Measurements from ENCODE around the gene DTD1.

The DTD1 gene

DNA sequence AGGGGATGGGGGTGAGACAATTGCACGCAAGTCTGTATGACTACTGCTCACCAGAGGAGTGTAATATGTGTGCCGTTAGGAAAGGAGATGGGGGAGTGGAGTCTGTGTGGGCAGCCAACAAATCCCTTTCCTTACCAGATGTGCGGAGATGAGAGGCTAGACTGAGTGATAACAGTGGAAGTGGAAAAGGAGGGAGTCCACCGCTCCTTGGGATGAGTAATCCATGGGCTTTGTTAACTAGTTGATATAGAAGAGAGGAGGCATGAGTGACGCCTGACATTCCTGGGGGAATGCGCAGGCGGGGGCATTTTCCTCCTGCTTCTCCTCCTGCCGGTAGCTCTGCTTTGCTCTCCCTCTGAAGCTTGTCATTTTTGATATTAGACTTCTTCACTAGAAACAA is 34.1 kb upstream of the DTD1 start:
- no peak overlapping the region for H3K4me3 ChIP-seq (ENCODE audit: low read depth, low read length)
- no peaks in the 10 kb centered on the region for H3K4me1 ChIP-seq
- TF ChIP-seq, protein P1, sequence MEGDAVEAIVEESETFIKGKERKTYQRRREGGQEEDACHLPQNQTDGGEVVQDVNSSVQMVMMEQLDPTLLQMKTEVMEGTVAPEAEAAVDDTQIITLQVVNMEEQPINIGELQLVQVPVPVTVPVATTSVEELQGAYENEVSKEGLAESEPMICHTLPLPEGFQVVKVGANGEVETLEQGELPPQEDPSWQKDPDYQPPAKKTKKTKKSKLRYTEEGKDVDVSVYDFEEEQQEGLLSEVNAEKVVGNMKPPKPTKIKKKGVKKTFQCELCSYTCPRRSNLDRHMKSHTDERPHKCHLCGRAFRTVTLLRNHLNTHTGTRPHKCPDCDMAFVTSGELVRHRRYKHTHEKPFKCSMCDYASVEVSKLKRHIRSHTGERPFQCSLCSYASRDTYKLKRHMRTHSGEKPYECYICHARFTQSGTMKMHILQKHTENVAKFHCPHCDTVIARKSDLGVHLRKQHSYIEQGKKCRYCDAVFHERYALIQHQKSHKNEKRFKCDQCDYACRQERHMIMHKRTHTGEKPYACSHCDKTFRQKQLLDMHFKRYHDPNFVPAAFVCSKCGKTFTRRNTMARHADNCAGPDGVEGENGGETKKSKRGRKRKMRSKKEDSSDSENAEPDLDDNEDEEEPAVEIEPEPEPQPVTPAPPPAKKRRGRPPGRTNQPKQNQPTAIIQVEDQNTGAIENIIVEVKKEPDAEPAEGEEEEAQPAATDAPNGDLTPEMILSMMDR (IDR thresholded peaks at IDR 0.05; ENCODE audit: low read depth, low read length) = no peak
- H3K27me3 ChIP-seq = no peaks in the 10 kb centered on the region
- no peaks in the 10 kb centered on the region for H3K9me3 ChIP-seq
- H3K36me3 ChIP-seq = peaks cover 13% of the 10 kb centered on the region
- no peak for DNase-seq

GRCh38 chr20:18566892-18567738 is 20.7 kb upstream of the DTD1 start, which contains the start of gene SMIM26:
TSS of gene SMIM26 (plus strand) at chr20:18567432. CDS start at chr20:18567479, 47 bp downstream.
- Histone ChIP-seq H3K36me3 (peaks cover 7% of the 10 kb centered on the region), H3K4me3 (ENCODE audit: low read depth, low read length) (peak within 1 kb of the TSS; percentile 96), H3K9me3 (no peaks in the 10 kb centered on the region), H3K27me3 (no peaks in the 10 kb centered on the region), H3K4me1 (no peaks in the 10 kb centered on the region)
- TF ChIP-seq, protein P1 (IDR thresholded peaks at IDR 0.05; ENCODE audit: low read depth, low read length) = no peak
- DNase-seq = peak; percentile 92

DNA sequence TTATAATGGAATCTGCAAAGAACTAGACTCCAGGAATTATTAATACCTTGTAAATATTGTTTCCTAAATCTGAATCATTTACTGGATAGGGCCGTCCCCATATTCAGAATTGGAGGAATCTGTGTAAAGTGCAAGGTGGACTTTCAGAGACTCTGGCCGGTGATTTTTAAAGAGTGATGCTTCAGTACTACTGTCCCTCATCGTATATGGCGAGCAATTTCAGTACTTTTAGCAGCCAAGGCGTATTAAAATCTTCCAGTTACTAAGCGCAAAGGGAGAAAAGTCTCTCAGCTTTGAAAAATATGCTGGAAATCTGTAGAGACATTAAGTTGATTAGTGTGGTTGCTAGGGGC is 20.1 kb upstream of the DTD1 start:
- H3K9me3 ChIP-seq = no peaks in the 10 kb centered on the region
- H3K27me3 ChIP-seq = no peaks in the 10 kb centered on the region
- TF ChIP-seq, protein P1 (IDR thresholded peaks at IDR 0.05; ENCODE audit: low read depth, low read length) = no peak
- no peak for DNase-seq
- H3K4me1 ChIP-seq = no peaks in the 10 kb centered on the region
- peaks cover 5% of the 10 kb centered on the region for H3K36me3 ChIP-seq
- H3K4me3 ChIP-seq (ENCODE audit: low read depth, low read length) = peak overlapping the region; percentile 96

- no peak for DNase-seq
- no peaks in the 10 kb centered on the region for H3K9me3 ChIP-seq
- H3K4me1 ChIP-seq = no peaks in the 10 kb centered on the region
- H3K27me3 ChIP-seq = no peaks in the 10 kb centered on the region
- H3K4me3 ChIP-seq (ENCODE audit: low read depth, low read length) = no peak overlapping the region
- peaks cover 5% of the 10 kb centered on the region for H3K36me3 ChIP-seq
- TF ChIP-seq, protein P1 (IDR thresholded peaks at IDR 0.05; ENCODE audit: low read depth, low read length) = no peak
Observed at GRCh38 chr20:18571009-18571408, 16.8 kb upstream of the DTD1 start.

DNA sequence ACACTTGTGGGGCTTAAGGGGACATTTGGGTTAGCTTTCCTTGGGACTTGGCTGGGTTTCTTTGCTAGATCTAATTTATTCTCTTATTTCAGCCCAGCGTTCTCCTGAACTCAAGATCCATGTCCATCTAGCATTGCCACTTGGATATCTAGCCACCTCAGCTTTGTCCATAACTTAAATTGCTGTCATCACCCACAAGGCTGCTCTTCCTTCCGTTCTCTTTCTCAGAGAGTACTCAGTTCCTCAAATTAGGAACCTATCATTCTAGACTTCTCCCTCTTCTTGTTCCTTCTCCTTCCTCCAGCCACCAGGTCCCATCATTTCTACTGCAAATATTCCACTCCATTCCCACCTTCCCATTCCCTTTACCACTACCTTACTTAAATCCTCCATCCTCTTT is 16.3 kb upstream of the DTD1 start:
- no peak for DNase-seq
- Histone ChIP-seq H3K27me3 (no peaks in the 10 kb centered on the region), H3K36me3 (peaks cover 5% of the 10 kb centered on the region), H3K4me3 (ENCODE audit: low read depth, low read length) (no peak overlapping the region), H3K4me1 (no peaks in the 10 kb centered on the region), H3K9me3 (no peaks in the 10 kb centered on the region)
- TF ChIP-seq, protein P1 (IDR thresholded peaks at IDR 0.05; ENCODE audit: low read depth, low read length) = no peak

DNA sequence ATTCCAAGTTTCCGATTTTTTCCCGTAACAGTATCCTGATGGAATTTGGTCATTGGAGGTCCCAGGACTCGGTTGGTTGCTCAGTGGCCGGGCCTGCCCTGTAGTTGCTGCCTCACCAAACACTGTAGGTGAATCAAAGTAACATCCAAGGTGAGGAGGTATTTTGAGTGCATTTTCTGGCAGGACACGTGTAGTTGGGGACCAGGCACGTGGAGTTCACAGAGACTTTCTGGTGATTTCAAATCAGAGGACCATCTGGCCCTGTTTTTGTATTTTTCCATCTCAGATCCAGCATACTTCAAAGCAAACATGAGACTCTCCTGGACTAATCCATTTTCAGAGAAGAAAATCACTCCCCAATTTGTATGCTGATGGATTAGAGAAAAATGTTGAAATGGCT is 9.9 kb upstream of the DTD1 start:
- Histone ChIP-seq H3K36me3 (no peaks in the 10 kb centered on the region), H3K4me3 (ENCODE audit: low read depth, low read length) (no peak overlapping the region), H3K9me3 (no peaks in the 10 kb centered on the region), H3K4me1 (no peaks in the 10 kb centered on the region), H3K27me3 (no peaks in the 10 kb centered on the region)
- DNase-seq = no peak
- TF ChIP-seq, protein P1 (IDR thresholded peaks at IDR 0.05; ENCODE audit: low read depth, low read length) = no peak

All from BE2C (cell line).